TTC549 (cell line): Measurements from ENCODE around the gene USP22.

Experiments
- FAIRE-seq: peaks from 2 replicates; lab custom pipeline; 2012; peaks lifted over from hg19 to GRCh38; lab: Jason Lieb, UNC

USP22 gene

GRCh38 chr17:21046216-21046615, 3.4 kb upstream of the USP22 start:
- no peak for FAIRE-seq

GRCh38 chr17:21044971-21045370, 2.2 kb upstream of the USP22 start:
- FAIRE-seq, result no peak

DNA sequence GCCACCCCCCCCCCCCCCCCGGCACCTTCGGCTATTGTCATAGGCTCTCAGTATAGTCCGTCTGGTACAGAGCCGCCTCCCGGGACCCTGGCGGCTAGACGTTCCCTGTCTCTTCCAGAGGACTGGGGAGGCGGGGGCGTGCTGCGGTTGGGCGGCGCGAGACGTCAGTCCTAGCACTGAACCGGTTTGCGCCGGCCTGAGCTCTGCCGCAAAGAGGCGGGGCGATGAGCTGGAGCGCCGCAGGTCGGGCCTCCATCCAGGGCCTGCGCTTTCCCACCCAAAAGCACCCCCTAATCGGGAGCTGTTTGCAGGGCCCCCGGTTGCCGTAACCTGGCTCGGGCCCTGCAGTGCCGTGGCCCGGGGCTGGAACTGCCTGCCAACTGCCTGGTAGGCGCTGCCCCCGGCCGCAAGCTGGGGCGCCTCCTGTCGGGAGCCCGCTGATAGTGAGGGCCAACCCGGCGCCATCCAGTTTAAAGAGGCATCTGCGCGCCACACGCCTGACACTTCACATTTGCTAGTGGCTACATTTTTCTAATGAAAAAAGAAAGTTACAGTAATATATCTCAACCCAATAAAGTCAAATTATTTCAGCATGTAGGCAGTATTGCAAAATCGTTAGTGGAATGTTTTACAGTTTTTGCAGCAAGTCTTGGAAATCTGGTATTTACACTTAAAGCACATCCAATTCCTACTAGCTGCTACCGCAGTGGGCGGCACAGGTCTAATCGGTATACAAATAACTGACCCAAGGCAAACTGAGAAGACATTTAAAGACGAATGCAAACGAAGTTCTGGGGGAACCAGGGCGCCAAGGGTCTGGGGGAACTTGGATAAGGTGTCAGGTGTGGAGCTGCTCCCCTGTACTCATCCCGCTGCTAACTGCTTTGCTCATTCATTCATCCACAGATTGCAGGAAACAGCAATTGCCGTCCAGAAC, 753 bp upstream of the USP22 start:
- peak; percentile 9 for FAIRE-seq

GRCh38 chr17:21041741-21042457, 912 bp downstream of the USP22 start:
- FAIRE-seq, result no peak

- peak; percentile 36 for FAIRE-seq
Observed at GRCh38 chr17:21039839-21040575, 2.8 kb downstream of the USP22 start.

DNA sequence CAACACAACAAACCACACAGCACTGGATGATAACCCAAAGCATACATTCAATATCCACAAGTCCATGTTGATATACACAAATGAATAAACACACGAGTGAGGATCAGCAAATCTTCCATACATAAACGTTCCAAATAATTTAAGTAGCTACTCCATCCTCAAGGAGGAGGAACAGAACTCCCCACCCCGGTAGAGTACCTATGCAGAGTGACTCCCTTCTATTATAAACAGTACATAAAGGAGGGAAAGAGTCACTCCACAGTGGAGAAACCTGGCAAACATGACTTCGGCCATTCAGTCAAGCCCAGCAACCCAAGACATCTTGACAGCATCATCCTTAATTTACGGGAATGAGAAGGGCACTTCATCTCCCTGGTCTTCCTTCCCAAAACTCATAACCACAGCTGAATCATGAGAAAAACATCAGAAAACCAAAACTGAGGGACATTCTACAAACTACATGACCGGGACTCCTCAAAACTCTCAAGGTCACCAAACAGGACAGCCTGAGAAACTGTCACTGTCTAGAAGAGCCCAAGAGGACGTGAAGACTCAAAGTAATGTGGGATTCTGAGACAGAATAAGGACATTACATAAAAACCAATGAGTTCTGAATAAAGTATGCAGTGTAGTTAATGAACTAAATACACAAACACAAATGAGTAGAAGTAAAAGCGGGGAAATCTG, 5.6 kb downstream of the USP22 start:
- FAIRE-seq, result no peak

GRCh38 chr17:21036361-21036881, 6.4 kb downstream of the USP22 start:
- no peak for FAIRE-seq

- no peak for FAIRE-seq
Observed at GRCh38 chr17:21035406-21035805, 7.4 kb downstream of the USP22 start.

- FAIRE-seq, result no peak
Observed at GRCh38 chr17:21034340-21035235, 8.2 kb downstream of the USP22 start.

DNA sequence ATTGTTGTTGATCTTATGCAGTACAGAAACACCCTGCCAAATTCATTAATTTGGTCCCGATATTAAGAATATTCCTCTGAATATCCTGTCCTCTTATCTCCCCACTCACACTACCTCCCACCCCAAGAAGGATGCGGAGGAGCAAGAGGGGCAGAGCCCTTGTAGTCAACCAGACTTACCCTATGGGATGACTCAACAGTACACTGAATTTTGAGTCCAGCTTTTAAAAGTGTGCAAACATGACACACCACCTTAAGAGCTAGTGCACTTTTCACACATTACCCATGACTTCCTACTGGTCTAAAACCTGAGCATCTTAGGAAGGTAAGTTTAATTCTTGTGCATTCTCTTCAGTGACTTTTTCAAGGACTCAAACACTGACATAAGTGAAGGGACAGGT, 9.5 kb downstream of the USP22 start:
- FAIRE-seq, result no peak

DNA sequence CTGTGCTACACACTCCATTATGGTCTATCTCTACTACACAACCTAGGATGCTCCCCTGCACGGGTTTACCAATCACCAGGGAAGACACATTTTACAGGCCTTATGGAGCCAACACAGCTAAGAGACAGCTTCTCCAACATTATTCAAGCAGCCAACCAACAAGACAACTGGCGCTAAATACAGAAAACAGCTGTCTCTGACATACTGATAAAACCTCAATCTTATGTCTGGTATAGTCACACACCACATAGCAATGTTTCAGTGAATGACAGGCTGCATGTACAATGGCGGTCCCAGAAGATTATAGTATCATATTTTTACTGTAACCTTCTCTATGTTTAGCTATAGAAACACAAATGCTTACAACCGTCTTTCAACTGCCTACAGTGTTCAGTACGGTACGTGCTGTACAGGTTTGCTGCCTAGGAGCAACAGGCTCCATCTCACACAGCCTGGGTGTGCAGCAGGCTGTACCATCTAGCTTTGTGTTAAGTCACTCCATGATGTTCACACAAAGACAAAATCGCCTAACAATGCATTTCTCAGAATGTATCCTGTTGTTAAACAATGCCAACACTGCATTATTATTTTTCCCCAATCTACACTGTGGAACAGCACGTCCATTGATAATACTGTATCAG, 10.9 kb downstream of the USP22 start:
- FAIRE-seq, result no peak

DNA sequence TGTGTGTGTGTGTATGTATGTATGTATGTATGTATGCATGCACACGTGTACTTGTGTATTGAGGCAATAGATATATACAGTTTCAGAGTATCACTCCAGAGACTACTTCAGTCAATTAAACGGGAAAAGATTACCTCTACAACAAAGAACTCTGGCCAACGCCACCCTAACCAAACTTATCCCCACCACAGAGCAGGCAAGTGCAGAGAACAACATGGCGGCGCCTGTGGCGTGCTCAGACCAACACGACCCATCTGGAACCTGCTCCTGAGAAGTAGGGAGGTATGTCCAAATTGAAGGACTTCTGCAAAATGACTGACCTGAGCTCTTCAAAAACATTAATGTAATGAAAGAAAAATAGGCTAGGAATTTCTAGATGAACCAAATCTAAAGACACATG, 12.4 kb downstream of the USP22 start:
- FAIRE-seq, result no peak

DNA sequence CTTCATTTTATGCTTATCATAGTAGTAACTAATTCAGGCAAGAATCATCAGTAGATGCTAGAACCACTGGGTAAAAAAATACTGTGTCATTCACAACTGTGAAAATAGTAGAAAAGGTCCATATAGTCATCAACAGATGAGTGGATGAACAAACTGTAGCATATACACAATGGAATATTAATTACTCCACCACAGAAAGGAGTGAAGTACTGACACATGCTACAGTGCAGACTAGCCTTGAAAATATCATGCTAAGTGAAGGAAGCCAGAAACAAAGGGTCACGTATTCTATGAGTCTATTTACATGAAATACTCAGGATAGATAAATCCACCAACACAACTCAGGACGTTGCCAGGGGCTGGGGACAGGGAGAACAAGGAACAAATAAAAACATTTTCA, 13.3 kb downstream of the USP22 start:
- FAIRE-seq, result no peak

GRCh38 chr17:21029036-21029435, 13.8 kb downstream of the USP22 start:
- FAIRE-seq, result no peak

DNA sequence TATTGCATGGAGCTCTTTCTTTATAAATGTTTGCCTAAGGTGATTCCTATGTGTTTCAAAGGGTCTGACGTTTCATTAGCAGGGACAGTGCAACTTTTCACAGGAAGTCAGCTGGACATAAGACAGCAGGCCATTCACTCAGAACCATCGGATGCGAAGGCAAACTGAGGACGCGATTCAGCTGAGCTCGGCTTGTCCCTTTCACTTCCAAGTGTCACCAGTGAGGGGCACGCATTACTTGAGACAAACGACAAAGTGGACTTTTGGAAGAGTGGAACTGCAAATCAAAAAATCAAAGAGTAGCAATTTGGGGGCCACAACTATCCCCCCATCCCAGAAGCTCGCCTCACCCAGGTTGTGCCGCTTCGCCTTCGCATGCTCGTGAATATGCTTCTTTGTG, 14.6 kb downstream of the USP22 start:
- FAIRE-seq, result no peak

DNA sequence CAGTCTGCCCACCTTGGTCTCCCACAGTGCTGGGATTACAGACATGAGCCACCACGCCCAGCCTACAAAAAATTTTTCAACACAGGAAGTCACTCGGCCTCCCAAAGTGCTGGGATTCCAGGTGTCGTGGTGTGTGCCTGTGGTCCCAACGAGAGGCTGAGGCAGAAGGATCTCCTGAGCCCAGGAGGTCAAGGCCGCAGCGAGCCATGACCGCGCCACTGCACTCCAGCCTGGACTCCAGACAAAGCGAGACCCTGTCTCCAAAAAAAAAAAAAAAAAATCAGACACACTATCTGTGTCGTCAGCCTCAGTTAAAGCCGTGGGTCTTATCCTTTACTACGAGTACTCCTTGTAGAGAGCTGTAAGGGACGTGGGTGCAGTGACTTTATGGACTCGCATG, 15.8 kb downstream of the USP22 start:
- no peak for FAIRE-seq

GRCh38 chr17:21025451-21025850, 17.4 kb downstream of the USP22 start:
- FAIRE-seq, result no peak

DNA sequence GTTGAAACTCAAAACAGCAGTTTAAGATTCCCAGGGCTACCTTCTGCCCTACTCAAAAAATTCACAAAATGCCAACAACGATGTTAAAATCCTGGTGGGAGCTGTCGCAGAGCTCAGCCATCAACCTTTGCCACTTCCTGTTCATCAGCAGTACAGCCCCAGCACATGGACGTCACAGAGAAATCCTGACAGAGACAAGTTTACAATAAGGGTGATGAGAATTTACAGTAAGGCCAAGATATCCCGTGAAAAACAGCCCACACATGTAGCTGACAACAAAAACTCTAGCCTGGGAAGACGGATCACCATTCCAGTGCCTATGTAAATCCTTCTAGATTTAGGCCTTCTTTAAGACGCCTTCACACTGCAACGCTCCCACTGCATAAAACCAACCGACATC, 18.8 kb downstream of the USP22 start:
- FAIRE-seq, result no peak

DNA sequence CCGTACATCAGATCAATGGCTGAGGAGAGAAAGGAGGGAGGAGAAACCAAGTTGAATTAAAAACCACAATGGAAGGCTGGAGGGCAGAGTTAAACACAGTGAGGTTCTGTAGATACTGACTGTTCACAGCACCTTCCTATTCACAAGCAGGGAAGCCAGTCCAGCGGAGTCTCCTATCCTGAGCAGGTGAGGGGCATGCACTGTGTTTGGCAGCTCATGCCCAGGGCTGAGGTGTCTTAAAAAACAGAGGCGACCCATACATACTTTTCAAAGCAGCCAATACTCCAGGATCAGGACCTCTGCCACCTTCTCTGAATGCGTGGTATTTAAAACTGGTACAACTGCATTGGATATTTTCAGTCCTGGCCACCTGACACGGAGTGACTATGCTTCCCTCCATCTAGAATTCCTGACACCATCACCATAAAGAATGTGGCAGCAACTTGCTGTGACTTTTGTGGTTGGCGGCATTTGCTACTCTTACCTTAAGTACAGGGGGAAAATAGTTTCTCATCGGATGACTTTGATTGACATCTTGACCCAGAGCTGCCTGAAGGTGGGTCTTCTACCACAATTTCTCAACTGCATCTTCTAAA, 21.5 kb downstream of the USP22 start:
- FAIRE-seq, result no peak

- FAIRE-seq, result no peak
Observed at GRCh38 chr17:21020622-21021021, 22.2 kb downstream of the USP22 start.
